ENCODE measurements around the gene ZNF70. TPM values are rescaled to one million over a fixed set of nuclear protein-coding genes. Genes with fewer than 3 reads are reported as not detected.
A peak's percentile ranks its signal among the peaks of the same experiment; 100 is the strongest.

The ZNF70 gene
- total RNA-seq, 1 experiment from 2014 or later: 2.9 TPM

DNA sequence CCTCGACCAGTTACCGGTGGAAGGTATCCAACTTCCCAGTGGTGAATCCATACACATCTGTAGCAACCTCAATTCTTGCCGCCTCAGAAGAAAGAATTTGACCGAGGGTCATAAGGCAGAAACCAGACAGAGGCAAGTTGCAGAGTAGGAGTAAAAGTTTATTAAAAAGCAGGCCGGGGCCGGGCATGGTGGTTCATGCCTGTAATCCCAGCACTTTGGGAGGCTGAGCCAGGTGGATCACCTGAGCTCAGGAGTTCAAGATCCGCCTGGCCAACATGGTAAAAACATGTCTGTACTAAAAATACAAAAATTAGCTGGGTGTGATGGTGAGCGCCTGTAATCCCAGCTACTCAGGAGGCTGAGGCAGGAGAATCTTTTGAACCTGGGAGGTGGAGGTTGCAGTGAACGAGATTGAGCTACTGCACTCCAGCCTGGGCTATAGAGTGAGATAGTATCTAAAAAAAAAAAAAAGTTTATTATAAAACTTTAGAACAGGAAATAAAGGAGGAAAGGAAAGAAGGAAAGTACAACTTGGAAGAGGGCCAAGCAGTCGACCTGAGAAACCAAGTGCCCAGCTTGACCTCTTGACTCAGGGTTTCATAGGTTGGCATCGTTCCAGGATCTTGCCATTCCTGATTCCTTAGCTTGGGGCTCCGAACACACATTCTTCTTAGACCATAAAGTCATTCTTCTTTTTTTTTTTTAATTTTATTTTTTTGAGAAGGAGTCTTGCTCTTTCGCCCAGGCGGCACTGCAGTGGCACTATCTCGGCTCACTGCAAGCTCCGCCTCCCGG lies 32.3 kb downstream of the ZNF70 start:
- peaks cover 16% of the 10 kb centered on the region for H3F3A ChIP-seq (ENCODE audit: insufficient read depth, low read depth)
- no TSS peak for BruUV-seq (replicated peaks)
- H3K27me3 ChIP-seq (ENCODE audit: insufficient read depth, low read depth): no peaks in the 10 kb centered on the region
- H3K4me3 ChIP-seq: no peak overlapping the region
- H3K9me3 ChIP-seq (ENCODE audit: insufficient read depth, low read depth): no peaks in the 10 kb centered on the region
- DNase-seq: peak; percentile 31 to 43
- no peak overlapping the region for H2AFZ ChIP-seq
- H3K9me2 ChIP-seq (ENCODE audit: insufficient read depth): no peaks in the 10 kb centered on the region
- H4K20me1 ChIP-seq (ENCODE audit: insufficient read depth): no peaks in the 10 kb centered on the region
- no peak overlapping the region for H3K4me2 ChIP-seq
- peaks cover 10% of the 10 kb centered on the region for H3K79me2 ChIP-seq (ENCODE audit: low read depth)
- CTCF ChIA-PET: interaction anchor here (0.7 kb wide), 1 partner anchor 513 kb away, joined by 3 read pairs; no protein-coding TSS in a partner anchor
- intact Hi-C loops (cut with micrococcal nuclease; ENCODE audit: unreplicated experiment): no loop called here
- H3K27ac ChIP-seq: no peak overlapping the region
- no peak for TF ChIP-seq EZH2 (IDR thresholded peaks at IDR 0.05; ENCODE audit: low read depth)
- TF ChIP-seq, protein P1, sequence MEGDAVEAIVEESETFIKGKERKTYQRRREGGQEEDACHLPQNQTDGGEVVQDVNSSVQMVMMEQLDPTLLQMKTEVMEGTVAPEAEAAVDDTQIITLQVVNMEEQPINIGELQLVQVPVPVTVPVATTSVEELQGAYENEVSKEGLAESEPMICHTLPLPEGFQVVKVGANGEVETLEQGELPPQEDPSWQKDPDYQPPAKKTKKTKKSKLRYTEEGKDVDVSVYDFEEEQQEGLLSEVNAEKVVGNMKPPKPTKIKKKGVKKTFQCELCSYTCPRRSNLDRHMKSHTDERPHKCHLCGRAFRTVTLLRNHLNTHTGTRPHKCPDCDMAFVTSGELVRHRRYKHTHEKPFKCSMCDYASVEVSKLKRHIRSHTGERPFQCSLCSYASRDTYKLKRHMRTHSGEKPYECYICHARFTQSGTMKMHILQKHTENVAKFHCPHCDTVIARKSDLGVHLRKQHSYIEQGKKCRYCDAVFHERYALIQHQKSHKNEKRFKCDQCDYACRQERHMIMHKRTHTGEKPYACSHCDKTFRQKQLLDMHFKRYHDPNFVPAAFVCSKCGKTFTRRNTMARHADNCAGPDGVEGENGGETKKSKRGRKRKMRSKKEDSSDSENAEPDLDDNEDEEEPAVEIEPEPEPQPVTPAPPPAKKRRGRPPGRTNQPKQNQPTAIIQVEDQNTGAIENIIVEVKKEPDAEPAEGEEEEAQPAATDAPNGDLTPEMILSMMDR (conservative IDR thresholded peaks at IDR 0.05): no peak
- POLR2A ChIA-PET (ENCODE audit: unreplicated experiment): no interaction called here
- no peaks in the 10 kb centered on the region for H3K36me3 ChIP-seq (ENCODE audit: low read depth)
- peaks cover 15% of the 10 kb centered on the region for H3K4me1 ChIP-seq (replicated peaks; ENCODE audit: insufficient read depth)

- no TSS peak for BruUV-seq (replicated peaks)
- no peaks in the 10 kb centered on the region for H3K9me2 ChIP-seq (ENCODE audit: insufficient read depth)
- no peaks in the 10 kb centered on the region for H3K9me3 ChIP-seq (ENCODE audit: insufficient read depth, low read depth)
- CTCF ChIA-PET: interaction anchor here (0.6 kb wide), 1 partner anchor 440 kb away, joined by 3 read pairs; no protein-coding TSS in a partner anchor
- DNase-seq: peak; percentile 49 to 68
- no peak overlapping the region for H3K27ac ChIP-seq
- 0 out of 2 replicates have a peak, but pooled peaks cover 8% of the 10 kb centered on the region for H3K4me1 ChIP-seq (replicated peaks; ENCODE audit: insufficient read depth)
- POLR2A ChIA-PET (ENCODE audit: unreplicated experiment): no interaction called here
- H2AFZ ChIP-seq: peak overlapping the region; percentile 95
- H3K27me3 ChIP-seq (ENCODE audit: insufficient read depth, low read depth): no peaks in the 10 kb centered on the region
- no peak for TF ChIP-seq EZH2 (IDR thresholded peaks at IDR 0.05; ENCODE audit: low read depth)
- H3K4me2 ChIP-seq: peak overlapping the region; percentile 91
- H3K36me3 ChIP-seq (ENCODE audit: low read depth): no peaks in the 10 kb centered on the region
- H3K79me2 ChIP-seq (ENCODE audit: low read depth): peaks cover 10% of the 10 kb centered on the region
- H3F3A ChIP-seq (ENCODE audit: insufficient read depth, low read depth): peaks cover 9% of the 10 kb centered on the region; the same call in 1 of the 2 replicates
- no peaks in the 10 kb centered on the region for H4K20me1 ChIP-seq (ENCODE audit: insufficient read depth)
- H3K4me3 ChIP-seq: peak overlapping the region; percentile 92
- intact Hi-C loops (cut with micrococcal nuclease; ENCODE audit: unreplicated experiment): no loop called here
Measured at GRCh38 chr22:23716811-23717801, 33.8 kb downstream of the ZNF70 start.

DNA sequence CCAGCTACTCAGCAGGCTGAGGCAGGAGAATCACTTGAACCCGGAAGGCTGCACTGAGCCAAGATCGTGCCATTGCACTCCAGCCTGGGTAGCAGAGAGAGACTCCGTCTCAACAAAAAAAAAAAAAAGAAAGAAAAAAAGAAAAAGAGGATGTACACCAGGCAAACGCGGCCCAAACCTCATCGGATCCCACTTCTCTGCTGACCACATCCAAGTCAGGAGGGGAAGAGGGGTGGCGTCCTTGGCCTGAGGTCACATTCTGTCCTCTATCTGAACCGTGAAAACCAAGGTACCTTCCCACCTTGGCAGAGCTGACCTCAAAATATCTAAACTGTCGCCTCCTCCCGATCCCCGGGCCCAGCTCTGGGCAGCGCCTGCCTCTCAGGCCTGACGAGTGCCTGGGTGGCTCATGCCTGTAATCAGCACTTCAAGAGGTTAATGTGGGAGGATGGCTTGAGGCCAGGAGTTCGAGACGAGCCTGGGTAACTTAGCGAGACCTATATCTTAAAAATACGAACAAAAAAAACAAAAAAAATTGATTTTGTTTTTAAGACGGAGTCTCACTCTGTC lies 35.0 kb downstream of the ZNF70 start:
- Histone ChIP-seq H3K36me3 (ENCODE audit: low read depth) (no peaks in the 10 kb centered on the region), H3F3A (ENCODE audit: insufficient read depth, low read depth) (peaks cover 9% of the 10 kb centered on the region; the same call in 1 of the 2 replicates), H3K9me3 (ENCODE audit: insufficient read depth, low read depth) (no peaks in the 10 kb centered on the region), H2AFZ (no peak overlapping the region), H3K79me2 (ENCODE audit: low read depth) (peaks cover 10% of the 10 kb centered on the region), H3K27ac (no peak overlapping the region), H3K4me3 (peak overlapping the region; percentile 92; the same call in 1 of the 2 replicates), H3K27me3 (ENCODE audit: insufficient read depth, low read depth) (no peaks in the 10 kb centered on the region), H3K4me1 (replicated peaks; ENCODE audit: insufficient read depth) (0 out of 2 replicates have a peak, but pooled peaks cover 8% of the 10 kb centered on the region), H3K4me2 (peak overlapping the region; percentile 91), H3K9me2 (ENCODE audit: insufficient read depth) (no peaks in the 10 kb centered on the region), H4K20me1 (ENCODE audit: insufficient read depth) (no peaks in the 10 kb centered on the region)
- no peak for DNase-seq
- TF ChIP-seq, protein P1 (conservative IDR thresholded peaks at IDR 0.05): no peak
- no peak for TF ChIP-seq EZH2 (IDR thresholded peaks at IDR 0.05; ENCODE audit: low read depth)
- POLR2A ChIA-PET (ENCODE audit: unreplicated experiment): no interaction called here
- no TSS peak for BruUV-seq (replicated peaks)
- intact Hi-C loops (cut with micrococcal nuclease; ENCODE audit: unreplicated experiment): no loop called here
- CTCF ChIA-PET: no interaction called here

All from PC-9 (cell line).